Measurements from ENCODE around the gene SEMA5B.

- TF ChIP-seq EZH2 (IDR thresholded peaks at IDR 0.05) (no peak), POLR2AphosphoS5 (IDR thresholded peaks at IDR 0.05; ENCODE audit: borderline replicate concordance, low read depth, low read length) (peak; percentile 27)
These were observed 835 bp downstream of the SEMA5B start for GRCh38 chr3:123026565-123027291.

Measured in SK-N-MC (cell line).